ENCODE results near the gene UBAP1. TPM values are rescaled to one million over a fixed set of nuclear protein-coding genes. Genes with fewer than 3 reads are reported as not detected.
A peak's percentile ranks its signal among the peaks of the same experiment; 100 is the strongest.

The UBAP1 gene
- 27.4 TPM for total RNA-seq (2013)
- polyA plus RNA-seq, result 10 to 100 TPM; 32.5 to 44.5 (median 39.2) TPM
- 24.0 and 39.5 TPM in 2 replicates for polyA minus RNA-seq
- total RNA-seq, result 114 to 260 (median 174) reads per million in 11 experiments

- no peak for TF ChIP-seq CTCF (IDR thresholded peaks at IDR 0.05)
- peak within 1 kb of the TSS; percentile 87 for H2AFZ ChIP-seq (ENCODE audit: insufficient read depth, low read depth, low read length, poor library complexity, severe bottlenecking)
- H3K27ac Mint-ChIP-seq, result peak within 1 kb of the TSS; percentile 98 to 100 (median 99)
- H3K4me1 ChIP-seq (ENCODE audit: control insufficient read depth in 1 of 2, insufficient read depth in 2 of 2, low read length in 2 of 2), result peaks cover 21 to 23% of the 10 kb centered on the region in 2 donors
- intact Hi-C loops (cut with micrococcal nuclease), result loop anchor here in 1 of 2 donors (10.0 kb wide), 1 partner anchor 146 kb away; the partner anchor contains the start of genes KIF24 and NUDT2
- peak within 1 kb of the TSS; percentile 95 to 97 for H3K27ac ChIP-seq (ENCODE audit: low read depth in 1 of 2, low read length in 2 of 2)
- peaks cover 38% of the 10 kb centered on the region for H4K20me1 ChIP-seq (ENCODE audit: insufficient read depth, low read length)
- H3K36me3 ChIP-seq (replicated peaks in 1 of 2; ENCODE audit: control insufficient read depth in 1 of 2, insufficient read depth in 2 of 2, low read length in 2 of 2), result peaks cover 0 to 5% of the 10 kb centered on the region in 2 donors
- no peaks in the 10 kb centered on the region for H3K9me3 ChIP-seq (replicated peaks in 1 of 2; ENCODE audit: control insufficient read depth in 1 of 2, insufficient read depth in 1 of 2, low read length in 2 of 2)
- H3K27me3 Mint-ChIP-seq (ENCODE audit: low read depth in 3 of 3), result peaks cover 0 to 10% (median 0%) of the 10 kb centered on the region in 3 donors
- peaks cover 3 to 10% of the 10 kb centered on the region in 2 donors for H3K36me3 Mint-ChIP-seq
- H3K4me2 ChIP-seq (replicated peaks; ENCODE audit: extremely low read depth, low read length, poor library complexity, severe bottlenecking), result peak within 1 kb of the TSS; percentile 92
- peak within 1 kb of the TSS; percentile 96 to 97 for H3K4me3 Mint-ChIP-seq
- WGBS (ENCODE audit: insufficient coverage), result 0% methylated on average over 34 of the region's 48 CpGs
- peaks cover 0 to 3% (median 0%) of the 10 kb centered on the region in 7 donors for H3K9me3 Mint-ChIP-seq
- DNase-seq, result peak; percentile 96 to 99 (median 98)
- H3K9ac ChIP-seq (ENCODE audit: insufficient read depth, low read length, poor library complexity, severe bottlenecking), result peak within 1 kb of the TSS; percentile 83
- H3K79me2 ChIP-seq (ENCODE audit: insufficient read depth, low read length), result peaks cover 49% of the 10 kb centered on the region
- H3K4me1 Mint-ChIP-seq, result peaks cover 9% of the 10 kb centered on the region
- no peaks in the 10 kb centered on the region for H3K27me3 ChIP-seq (ENCODE audit: control insufficient read depth in 2 of 2, insufficient read depth in 2 of 2, low read length in 2 of 2)
- peak within 1 kb of the TSS; percentile 98 to 100 (median 99) for H3K4me3 ChIP-seq (replicated peaks in 1 of 3; ENCODE audit: low read depth in 2 of 3, low read length in 3 of 3)
Observed at GRCh38 chr9:34178436-34179212, at the start of gene UBAP1. TSS of gene UBAP1 (plus strand) at chr9:34179043. CDS start at chr9:34220915, 41,872 bp downstream.

DNA sequence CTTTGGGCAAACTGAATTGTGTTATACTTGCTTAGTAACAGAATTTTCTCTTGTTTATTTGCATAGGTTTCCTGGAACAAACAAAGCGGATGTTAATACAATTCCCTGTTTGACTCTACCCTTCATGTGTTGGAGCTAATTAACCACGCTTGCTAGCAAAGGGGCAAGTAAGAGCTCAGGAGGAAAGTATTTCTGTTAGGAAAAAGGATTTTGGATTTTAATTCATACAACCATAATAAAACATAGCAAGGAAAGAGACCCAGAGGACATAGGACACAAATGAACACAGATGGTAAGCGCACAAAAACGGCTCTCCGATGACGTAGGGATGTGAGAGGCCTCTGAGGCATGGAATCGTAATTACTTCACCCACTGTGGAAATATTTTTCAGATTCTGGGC is 47.3 kb upstream of the UBAP1 start:
- Mint-ChIP-seq H3K9me3 (peaks cover 0 to 3% (median 0%) of the 10 kb centered on the region in 7 donors), H3K36me3 (no peaks in the 10 kb centered on the region), H3K27ac (no peak overlapping the region), H3K4me1 (peaks cover 4% of the 10 kb centered on the region), H3K4me3 (no peak overlapping the region), H3K27me3 (ENCODE audit: low read depth in 3 of 3) (peaks cover 0 to 6% (median 2%) of the 10 kb centered on the region in 3 donors)
- WGBS (ENCODE audit: insufficient coverage), result 100% methylated on average over 4 of the region's 7 CpGs
- Histone ChIP-seq H3K27ac (ENCODE audit: low read depth in 1 of 2, low read length in 2 of 2) (no peak overlapping the region), H3K79me2 (ENCODE audit: insufficient read depth, low read length) (peaks cover under 1% of the 10 kb centered on the region), H2AFZ (ENCODE audit: insufficient read depth, low read depth, low read length, poor library complexity, severe bottlenecking) (no peak overlapping the region), H3K27me3 (ENCODE audit: control insufficient read depth in 2 of 2, insufficient read depth in 2 of 2, low read length in 2 of 2) (no peaks in the 10 kb centered on the region), H3K9me3 (replicated peaks in 1 of 2; ENCODE audit: control insufficient read depth in 1 of 2, insufficient read depth in 1 of 2, low read length in 2 of 2) (no peaks in the 10 kb centered on the region), H3K9ac (ENCODE audit: insufficient read depth, low read length, poor library complexity, severe bottlenecking) (no peak overlapping the region), H3K36me3 (replicated peaks in 1 of 2; ENCODE audit: control insufficient read depth in 1 of 2, insufficient read depth in 2 of 2, low read length in 2 of 2) (no peaks in the 10 kb centered on the region), H4K20me1 (ENCODE audit: insufficient read depth, low read length) (no peaks in the 10 kb centered on the region), H3K4me3 (replicated peaks in 1 of 3; ENCODE audit: low read depth in 2 of 3, low read length in 3 of 3) (no peak overlapping the region), H3K4me2 (replicated peaks; ENCODE audit: extremely low read depth, low read length, poor library complexity, severe bottlenecking) (no peak overlapping the region), H3K4me1 (ENCODE audit: control insufficient read depth in 1 of 2, insufficient read depth in 2 of 2, low read length in 2 of 2) (peaks cover 4 to 8% of the 10 kb centered on the region in 2 donors)
- TF ChIP-seq CTCF (IDR thresholded peaks at IDR 0.05), result no peak
- no peak for DNase-seq
- intact Hi-C loops (cut with micrococcal nuclease), result no loop called here

All from CD14-positive monocyte (primary cell).